HEK293 (cell line): ENCODE measurements around the gene HIF1A.

ENCODE experiments used
- CTCF ChIA-PET: fragments of 350-600 bp; formaldehyde crosslinking; extraction: SDS; loops from one replicate; lab custom pipeline; 2021; ENCODE audit warnings: antibody characterized with exemption; lab: Yijun Ruan, JAX
- POLR2A ChIA-PET: fragments of 300-600 bp; formaldehyde crosslinking; extraction: SDS; loops from one replicate; lab custom pipeline; 2020; ENCODE audit warnings: antibody characterized with exemption, inconsistent platforms; lab: Yijun Ruan, JAX
- H3K27ac ChIP-seq: fragments of 200-500 bp; sonication (Bioruptor generic); 2 replicates; pipeline ENCODE4 v1.5.1; 2014; ENCODE audit warnings: low read depth, low read length, control low read depth, inconsistent platforms; ENCODE audit errors: extremely low read depth
- H3K36me3 ChIP-seq, 2 experiments: fragments of 200-500 bp in 1 of 2; sonication (Bioruptor generic) in 1 of 2; 1 replicate in 1 of 2; 2 replicates in 1 of 2; pipeline ENCODE4 v1.5.1; 2014 to 2017; ENCODE audit warnings: inconsistent platforms in 2 of 2, low read length in 2 of 2; ENCODE audit not compliant: control insufficient read depth in 2 of 2, insufficient read depth in 1 of 2
- H3K4me1 ChIP-seq: fragments of 200-500 bp; sonication (Bioruptor generic); 2 replicates; pipeline ENCODE4 v1.5.1; 2014; ENCODE audit warnings: mild to moderate bottlenecking, low read length, inconsistent platforms; ENCODE audit not compliant: control insufficient read depth, insufficient read depth
- H3K4me3 ChIP-seq: 2 replicates; pipeline ENCODE4 v1.5.1; 2011; ENCODE audit warnings: low read depth, mild to moderate bottlenecking, control low read depth, low read length, moderate library complexity
- H3K9me3 ChIP-seq: fragments of 200-500 bp; sonication (Bioruptor generic); 2 replicates; pipeline ENCODE4 v1.5.1; 2014; ENCODE audit warnings: low read depth, low read length, inconsistent platforms; ENCODE audit not compliant: control insufficient read depth, insufficient read depth
- BCL11A ChIP-seq: fragments of 450-650 bp; formaldehyde crosslinking; IDR thresholded peaks from 2 replicates; pipeline ENCODE4 v1.5.1; 2016; ENCODE audit warnings: low read depth, missing biosample characterization, missing genetic modification characterization
- HOXD13 ChIP-seq: sonication (generic); formaldehyde crosslinking; IDR thresholded peaks from 2 replicates; pipeline ENCODE4 v1.8.0; 2022; ENCODE audit warnings: missing genetic modification reagents, borderline replicate concordance
- KLF10 ChIP-seq: fragments of 450-650 bp; IDR thresholded peaks from 2 replicates; pipeline ENCODE4 v1.5.1; 2018; ENCODE audit warnings: missing biosample characterization, mild to moderate bottlenecking, missing genetic modification characterization
- OSR2 ChIP-seq: fragments of 450-650 bp; formaldehyde crosslinking; IDR thresholded peaks from 2 replicates; pipeline ENCODE4 v1.5.1; 2016; ENCODE audit warnings: missing biosample characterization, missing genetic modification characterization
- PRDM1 ChIP-seq: fragments of 450-650 bp; formaldehyde crosslinking; IDR thresholded peaks from 2 replicates; pipeline ENCODE4; 2016; ENCODE audit warnings: missing biosample characterization, missing genetic modification characterization
- SCRT2 ChIP-seq: fragments of 450-650 bp; formaldehyde crosslinking; IDR thresholded peaks from 2 replicates; pipeline ENCODE4 v1.5.1; 2016; ENCODE audit warnings: missing biosample characterization, missing genetic modification characterization
- ZBTB8A ChIP-seq: fragments of 450-650 bp; formaldehyde crosslinking; IDR thresholded peaks from 2 replicates; pipeline ENCODE4 v1.5.1; 2016; ENCODE audit warnings: missing biosample characterization, missing genetic modification characterization
- ZEB2 ChIP-seq: fragments of 450-650 bp; formaldehyde crosslinking; IDR thresholded peaks from 2 replicates; pipeline ENCODE4 v1.5.1; 2016; ENCODE audit warnings: missing biosample characterization, missing genetic modification characterization
- ZNF132 ChIP-seq: fragments of 450-650 bp; formaldehyde crosslinking; IDR thresholded peaks from 2 replicates; pipeline ENCODE4 v1.5.1; 2017; ENCODE audit warnings: missing biosample characterization, missing genetic modification characterization, borderline replicate concordance
- ZNF155 ChIP-seq: fragments of 450-650 bp; formaldehyde crosslinking; IDR thresholded peaks from 2 replicates; pipeline ENCODE4 v1.5.1; 2016; ENCODE audit warnings: missing biosample characterization, missing genetic modification characterization
- ZNF555 ChIP-seq: fragments of 450-650 bp; formaldehyde crosslinking; conservative IDR thresholded peaks from 2 replicates; pipeline ENCODE4 v1.5.1; 2017; ENCODE audit warnings: missing biosample characterization, mild to moderate bottlenecking, missing genetic modification characterization, inconsistent platforms
- ZNF610 ChIP-seq: fragments of 450-650 bp; formaldehyde crosslinking; IDR thresholded peaks from 2 replicates; pipeline ENCODE4 v1.5.1; 2016; ENCODE audit warnings: missing biosample characterization, missing genetic modification characterization, borderline replicate concordance
- ZNF660 ChIP-seq: fragments of 450-650 bp; IDR thresholded peaks from 2 replicates; pipeline ENCODE4 v1.5.1; 2018; ENCODE audit warnings: missing biosample characterization, mild to moderate bottlenecking, missing genetic modification characterization
- ZNF768 ChIP-seq: fragments of 450-650 bp; formaldehyde crosslinking; IDR thresholded peaks from 2 replicates; pipeline ENCODE4 v1.5.1; 2018; ENCODE audit warnings: missing biosample characterization, mild to moderate bottlenecking, missing genetic modification characterization
- TF ChIP-seq, protein P1 (sequence below): fragments of 450-650 bp; formaldehyde crosslinking; IDR thresholded peaks from 2 replicates; pipeline ENCODE4 v1.5.1; 2016; ENCODE audit warnings: missing biosample characterization, missing genetic modification characterization, low read depth
- TF ChIP-seq, protein P2 (sequence below): fragments of 450-650 bp; formaldehyde crosslinking; IDR thresholded peaks from 2 replicates; pipeline ENCODE4 v1.5.1; 2016; ENCODE audit warnings: missing biosample characterization, missing genetic modification characterization, borderline replicate concordance
- TF ChIP-seq, protein P3 (sequence below): fragments of 450-650 bp; IDR thresholded peaks from 2 replicates; pipeline ENCODE4 v1.5.1; 2018; ENCODE audit warnings: missing biosample characterization, missing genetic modification characterization
- TF ChIP-seq, protein P4 (sequence below): fragments of 450-650 bp; formaldehyde crosslinking; IDR thresholded peaks from 2 replicates; pipeline ENCODE4 v1.5.1; 2016; ENCODE audit warnings: missing biosample characterization, missing genetic modification characterization
- TF ChIP-seq, protein P5 (sequence below): fragments of 450-650 bp; formaldehyde crosslinking; IDR thresholded peaks from 2 replicates; pipeline ENCODE4 v1.5.1; 2016; ENCODE audit warnings: missing biosample characterization, missing genetic modification characterization
- TF ChIP-seq, protein P6 (sequence below): fragments of 450-650 bp; formaldehyde crosslinking; IDR thresholded peaks from 2 replicates; pipeline ENCODE4 v1.5.1; 2016; ENCODE audit warnings: missing biosample characterization, missing genetic modification characterization, borderline replicate concordance
- TF ChIP-seq, protein P7 (sequence below): fragments of 450-650 bp; formaldehyde crosslinking; IDR thresholded peaks from 2 replicates; pipeline ENCODE4 v1.5.1; 2016; ENCODE audit warnings: missing biosample characterization, missing genetic modification characterization

The HIF1A gene

DNA sequence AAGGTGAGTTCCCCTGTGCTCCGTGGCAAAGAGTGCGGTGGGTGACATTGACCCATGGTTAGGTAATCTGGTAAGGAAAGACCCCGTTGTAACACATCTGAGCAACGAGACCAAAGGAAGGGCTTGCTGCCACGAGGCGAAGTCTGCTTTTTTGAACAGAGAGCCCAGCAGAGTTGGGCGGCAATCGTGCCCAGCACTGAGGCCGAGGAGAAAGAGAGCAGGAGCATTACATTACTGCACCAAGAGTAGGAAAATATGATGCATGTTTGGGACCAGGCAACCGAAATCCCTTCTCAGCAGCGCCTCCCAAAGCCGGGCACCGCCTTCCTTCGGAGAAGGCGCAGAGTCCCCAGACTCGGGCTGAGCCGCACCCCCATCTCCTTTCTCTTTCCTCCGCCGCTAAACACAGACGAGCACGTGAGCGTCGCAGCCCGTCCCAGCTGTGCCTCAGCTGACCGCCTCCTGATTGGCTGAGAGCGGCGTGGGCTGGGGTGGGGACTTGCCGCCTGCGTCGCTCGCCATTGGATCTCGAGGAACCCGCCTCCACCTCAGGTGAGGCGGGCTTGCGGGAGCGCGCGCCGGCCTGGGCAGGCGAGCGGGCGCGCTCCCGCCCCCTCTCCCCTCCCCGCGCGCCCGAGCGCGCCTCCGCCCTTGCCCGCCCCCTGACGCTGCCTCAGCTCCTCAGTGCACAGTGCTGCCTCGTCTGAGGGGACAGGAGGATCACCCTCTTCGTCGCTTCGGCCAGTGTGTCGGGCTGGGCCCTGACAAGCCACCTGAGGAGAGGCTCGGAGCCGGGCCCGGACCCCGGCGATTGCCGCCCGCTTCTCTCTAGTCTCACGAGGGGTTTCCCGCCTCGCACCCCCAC, at the start of gene HIF1A:
HIF1A (plus strand) TSS at position 684 of the 865 bp plus-strand sequence. CDS start 292 bp downstream, outside the sequence.
- H3K36me3 ChIP-seq, result no peaks in the 10 kb centered on the region
- no peaks in the 10 kb centered on the region for H3K9me3 ChIP-seq
- H3K4me1 ChIP-seq, result peaks cover 12% of the 10 kb centered on the region; the same call in 1 of the 2 replicates
- ChIA-PET CTCF (no interaction called here), POLR2A (interaction anchor here (0.5 to 1.2 kb wide), 26 partner anchors 9 to 971 kb away, joined by 3 to 17 read pairs (median 3); partner anchors contain the start of genes SIX4 and SNAPC1)
- H3K27ac ChIP-seq, result peak within 1 kb of the TSS; percentile 98
- H3K4me3 ChIP-seq, result peak within 1 kb of the TSS; percentile 93
- TF ChIP-seq, protein P1, sequence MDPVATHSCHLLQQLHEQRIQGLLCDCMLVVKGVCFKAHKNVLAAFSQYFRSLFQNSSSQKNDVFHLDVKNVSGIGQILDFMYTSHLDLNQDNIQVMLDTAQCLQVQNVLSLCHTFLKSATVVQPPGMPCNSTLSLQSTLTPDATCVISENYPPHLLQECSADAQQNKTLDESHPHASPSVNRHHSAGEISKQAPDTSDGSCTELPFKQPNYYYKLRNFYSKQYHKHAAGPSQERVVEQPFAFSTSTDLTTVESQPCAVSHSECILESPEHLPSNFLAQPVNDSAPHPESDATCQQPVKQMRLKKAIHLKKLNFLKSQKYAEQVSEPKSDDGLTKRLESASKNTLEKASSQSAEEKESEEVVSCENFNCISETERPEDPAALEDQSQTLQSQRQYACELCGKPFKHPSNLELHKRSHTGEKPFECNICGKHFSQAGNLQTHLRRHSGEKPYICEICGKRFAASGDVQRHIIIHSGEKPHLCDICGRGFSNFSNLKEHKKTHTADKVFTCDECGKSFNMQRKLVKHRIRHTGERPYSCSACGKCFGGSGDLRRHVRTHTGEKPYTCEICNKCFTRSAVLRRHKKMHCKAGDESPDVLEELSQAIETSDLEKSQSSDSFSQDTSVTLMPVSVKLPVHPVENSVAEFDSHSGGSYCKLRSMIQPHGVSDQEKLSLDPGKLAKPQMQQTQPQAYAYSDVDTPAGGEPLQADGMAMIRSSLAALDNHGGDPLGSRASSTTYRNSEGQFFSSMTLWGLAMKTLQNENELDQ (tag by site-specific recombination), result no peak
- TF ChIP-seq ZNF610 (tag by site-specific recombination) (no peak), ZEB2 (tag by site-specific recombination) (0 out of 2 replicates have a peak, but pooled peaks have one; percentile 37), ZNF132 (tag by site-specific recombination) (no peak), ZBTB8A (tag by site-specific recombination) (peak; percentile 97), HOXD13 (CRISPR knock-in tag) (no peak), OSR2 (tag by site-specific recombination) (no peak), ZNF555 (no peak), ZNF660 (peak; percentile 19; the same call in 1 of the 2 replicates), ZNF155 (tag by site-specific recombination) (no peak), SCRT2 (tag by site-specific recombination) (no peak), BCL11A (tag by site-specific recombination) (no peak), PRDM1 (peak; percentile 26; the same call in 1 of the 2 replicates), KLF10 (peak; percentile 100), ZNF768 (peak; percentile 61; the same call in 1 of the 2 replicates)
- TF ChIP-seq, protein P2, sequence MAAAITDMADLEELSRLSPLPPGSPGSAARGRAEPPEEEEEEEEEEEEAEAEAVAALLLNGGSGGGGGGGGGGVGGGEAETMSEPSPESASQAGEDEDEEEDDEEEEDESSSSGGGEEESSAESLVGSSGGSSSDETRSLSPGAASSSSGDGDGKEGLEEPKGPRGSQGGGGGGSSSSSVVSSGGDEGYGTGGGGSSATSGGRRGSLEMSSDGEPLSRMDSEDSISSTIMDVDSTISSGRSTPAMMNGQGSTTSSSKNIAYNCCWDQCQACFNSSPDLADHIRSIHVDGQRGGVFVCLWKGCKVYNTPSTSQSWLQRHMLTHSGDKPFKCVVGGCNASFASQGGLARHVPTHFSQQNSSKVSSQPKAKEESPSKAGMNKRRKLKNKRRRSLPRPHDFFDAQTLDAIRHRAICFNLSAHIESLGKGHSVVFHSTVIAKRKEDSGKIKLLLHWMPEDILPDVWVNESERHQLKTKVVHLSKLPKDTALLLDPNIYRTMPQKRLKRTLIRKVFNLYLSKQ (tag by site-specific recombination), result no peak
- TF ChIP-seq, protein P3, sequence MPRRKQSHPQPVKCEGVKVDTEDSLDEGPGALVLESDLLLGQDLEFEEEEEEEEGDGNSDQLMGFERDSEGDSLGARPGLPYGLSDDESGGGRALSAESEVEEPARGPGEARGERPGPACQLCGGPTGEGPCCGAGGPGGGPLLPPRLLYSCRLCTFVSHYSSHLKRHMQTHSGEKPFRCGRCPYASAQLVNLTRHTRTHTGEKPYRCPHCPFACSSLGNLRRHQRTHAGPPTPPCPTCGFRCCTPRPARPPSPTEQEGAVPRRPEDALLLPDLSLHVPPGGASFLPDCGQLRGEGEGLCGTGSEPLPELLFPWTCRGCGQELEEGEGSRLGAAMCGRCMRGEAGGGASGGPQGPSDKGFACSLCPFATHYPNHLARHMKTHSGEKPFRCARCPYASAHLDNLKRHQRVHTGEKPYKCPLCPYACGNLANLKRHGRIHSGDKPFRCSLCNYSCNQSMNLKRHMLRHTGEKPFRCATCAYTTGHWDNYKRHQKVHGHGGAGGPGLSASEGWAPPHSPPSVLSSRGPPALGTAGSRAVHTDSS, result no peak; the same call in 1 of the 2 replicates
- TF ChIP-seq, protein P4, sequence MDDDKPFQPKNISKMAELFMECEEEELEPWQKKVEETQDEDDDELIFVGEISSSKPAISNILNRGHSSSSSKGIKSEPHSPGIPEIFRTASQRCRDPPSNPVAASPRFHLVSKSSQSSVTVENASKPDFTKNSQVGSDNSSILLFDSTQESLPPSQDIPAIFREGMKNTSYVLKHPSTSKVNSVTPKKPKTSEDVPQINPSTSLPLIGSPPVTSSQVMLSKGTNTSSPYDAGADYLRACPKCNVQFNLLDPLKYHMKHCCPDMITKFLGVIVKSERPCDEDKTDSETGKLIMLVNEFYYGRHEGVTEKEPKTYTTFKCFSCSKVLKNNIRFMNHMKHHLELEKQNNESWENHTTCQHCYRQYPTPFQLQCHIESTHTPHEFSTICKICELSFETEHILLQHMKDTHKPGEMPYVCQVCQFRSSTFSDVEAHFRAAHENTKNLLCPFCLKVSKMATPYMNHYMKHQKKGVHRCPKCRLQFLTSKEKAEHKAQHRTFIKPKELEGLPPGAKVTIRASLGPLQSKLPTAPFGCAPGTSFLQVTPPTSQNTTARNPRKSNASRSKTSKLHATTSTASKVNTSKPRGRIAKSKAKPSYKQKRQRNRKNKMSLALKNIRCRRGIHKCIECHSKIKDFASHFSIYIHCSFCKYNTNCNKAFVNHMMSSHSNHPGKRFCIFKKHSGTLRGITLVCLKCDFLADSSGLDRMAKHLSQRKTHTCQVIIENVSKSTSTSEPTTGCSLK, result no peak
- TF ChIP-seq, protein P5, sequence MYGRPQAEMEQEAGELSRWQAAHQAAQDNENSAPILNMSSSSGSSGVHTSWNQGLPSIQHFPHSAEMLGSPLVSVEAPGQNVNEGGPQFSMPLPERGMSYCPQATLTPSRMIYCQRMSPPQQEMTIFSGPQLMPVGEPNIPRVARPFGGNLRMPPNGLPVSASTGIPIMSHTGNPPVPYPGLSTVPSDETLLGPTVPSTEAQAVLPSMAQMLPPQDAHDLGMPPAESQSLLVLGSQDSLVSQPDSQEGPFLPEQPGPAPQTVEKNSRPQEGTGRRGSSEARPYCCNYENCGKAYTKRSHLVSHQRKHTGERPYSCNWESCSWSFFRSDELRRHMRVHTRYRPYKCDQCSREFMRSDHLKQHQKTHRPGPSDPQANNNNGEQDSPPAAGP (tag by site-specific recombination), result peak; percentile 10; the same call in 1 of the 2 replicates
- TF ChIP-seq, protein P6, sequence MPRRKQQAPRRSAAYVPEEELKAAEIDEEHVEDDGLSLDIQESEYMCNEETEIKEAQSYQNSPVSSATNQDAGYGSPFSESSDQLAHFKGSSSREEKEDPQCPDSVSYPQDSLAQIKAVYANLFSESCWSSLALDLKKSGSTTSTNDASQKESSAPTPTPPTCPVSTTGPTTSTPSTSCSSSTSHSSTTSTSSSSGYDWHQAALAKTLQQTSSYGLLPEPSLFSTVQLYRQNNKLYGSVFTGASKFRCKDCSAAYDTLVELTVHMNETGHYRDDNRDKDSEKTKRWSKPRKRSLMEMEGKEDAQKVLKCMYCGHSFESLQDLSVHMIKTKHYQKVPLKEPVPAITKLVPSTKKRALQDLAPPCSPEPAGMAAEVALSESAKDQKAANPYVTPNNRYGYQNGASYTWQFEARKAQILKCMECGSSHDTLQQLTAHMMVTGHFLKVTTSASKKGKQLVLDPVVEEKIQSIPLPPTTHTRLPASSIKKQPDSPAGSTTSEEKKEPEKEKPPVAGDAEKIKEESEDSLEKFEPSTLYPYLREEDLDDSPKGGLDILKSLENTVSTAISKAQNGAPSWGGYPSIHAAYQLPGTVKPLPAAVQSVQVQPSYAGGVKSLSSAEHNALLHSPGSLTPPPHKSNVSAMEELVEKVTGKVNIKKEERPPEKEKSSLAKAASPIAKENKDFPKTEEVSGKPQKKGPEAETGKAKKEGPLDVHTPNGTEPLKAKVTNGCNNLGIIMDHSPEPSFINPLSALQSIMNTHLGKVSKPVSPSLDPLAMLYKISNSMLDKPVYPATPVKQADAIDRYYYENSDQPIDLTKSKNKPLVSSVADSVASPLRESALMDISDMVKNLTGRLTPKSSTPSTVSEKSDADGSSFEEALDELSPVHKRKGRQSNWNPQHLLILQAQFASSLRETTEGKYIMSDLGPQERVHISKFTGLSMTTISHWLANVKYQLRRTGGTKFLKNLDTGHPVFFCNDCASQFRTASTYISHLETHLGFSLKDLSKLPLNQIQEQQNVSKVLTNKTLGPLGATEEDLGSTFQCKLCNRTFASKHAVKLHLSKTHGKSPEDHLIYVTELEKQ (tag by site-specific recombination), result no peak
- TF ChIP-seq, protein P7, sequence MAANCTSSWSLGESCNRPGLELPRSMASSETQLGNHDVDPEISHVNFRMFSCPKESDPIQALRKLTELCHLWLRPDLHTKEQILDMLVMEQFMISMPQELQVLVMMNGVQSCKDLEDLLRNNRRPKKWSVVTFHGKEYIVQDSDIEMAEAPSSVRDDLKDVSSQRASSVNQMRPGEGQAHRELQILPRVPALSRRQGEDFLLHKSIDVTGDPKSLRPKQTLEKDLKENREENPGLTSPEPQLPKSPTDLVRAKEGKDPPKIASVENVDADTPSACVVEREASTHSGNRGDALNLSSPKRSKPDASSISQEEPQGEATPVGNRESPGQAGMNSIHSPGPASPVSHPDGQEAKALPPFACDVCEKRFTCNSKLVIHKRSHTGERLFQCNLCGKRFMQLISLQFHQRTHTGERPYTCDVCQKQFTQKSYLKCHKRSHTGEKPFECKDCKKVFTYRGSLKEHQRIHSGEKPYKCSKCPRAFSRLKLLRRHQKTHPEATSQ (tag by site-specific recombination), result no peak
